ENCODE data around the gene AGPAT1. TPM values are rescaled to one million over a fixed set of nuclear protein-coding genes. Genes with fewer than 3 reads are reported as not detected.

AGPAT1 gene
- total RNA-seq, 1 experiment from 2014 or later = 42.6 TPM

DNA sequence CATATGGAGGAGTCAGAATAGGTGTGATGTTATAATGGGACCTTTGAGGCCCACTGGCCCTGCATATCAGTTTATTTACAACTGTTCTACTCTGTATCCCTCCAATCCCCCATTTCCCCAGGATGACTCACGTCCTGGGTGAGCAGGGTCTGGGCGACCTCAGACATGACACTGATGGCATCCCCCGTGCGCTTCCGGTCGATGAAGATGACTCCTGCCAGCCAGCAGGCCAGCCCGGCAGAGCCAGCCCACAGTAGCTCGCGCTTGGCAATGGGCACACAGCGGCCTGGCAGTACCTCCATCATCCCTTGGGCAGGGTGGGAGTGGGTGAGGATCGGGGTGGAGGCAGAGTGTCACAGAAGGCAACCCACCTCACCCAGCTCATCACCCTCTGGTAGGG lies 5.6 kb downstream of the AGPAT1 start:
- DNase-seq (ENCODE audit: low read depth) = no peak

DNA sequence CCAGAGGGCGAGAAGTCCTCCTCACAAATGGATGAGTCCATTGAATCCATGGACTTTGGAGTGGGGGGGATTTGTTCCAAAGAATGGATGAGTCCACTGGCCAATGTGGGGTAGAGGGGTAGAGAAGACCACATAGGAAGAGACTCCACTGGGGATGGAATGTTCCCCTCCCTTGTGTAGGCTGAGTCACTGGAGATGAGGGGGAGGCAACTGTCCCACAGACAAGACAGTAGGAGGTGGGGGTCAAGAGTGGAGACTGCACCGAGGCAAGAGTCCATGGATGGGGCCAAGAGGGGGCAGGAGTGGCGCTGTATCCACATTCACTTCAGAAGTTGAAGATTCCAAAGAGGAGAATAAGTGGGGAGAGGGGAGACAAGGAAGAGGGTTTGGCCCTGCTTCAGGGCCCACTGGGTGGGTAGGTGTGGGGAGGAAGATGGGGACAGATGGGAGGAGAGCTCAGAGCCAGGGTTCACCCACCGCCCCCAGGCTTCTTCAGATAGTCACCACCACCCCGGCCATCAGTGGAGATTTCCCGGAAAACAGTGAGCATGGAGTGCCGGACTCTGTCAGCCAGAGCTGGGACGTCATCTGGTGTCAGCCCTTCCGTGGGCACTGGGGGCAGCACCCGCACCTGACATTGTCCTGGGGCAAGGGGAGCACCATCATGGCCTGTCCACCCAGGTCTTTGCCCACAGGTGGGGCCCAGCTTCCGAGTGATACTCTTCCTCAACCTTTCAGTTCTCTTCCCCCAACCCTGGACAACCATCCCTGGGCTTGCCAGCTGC lies 6.9 kb downstream of the AGPAT1 start:
- no peak for DNase-seq (ENCODE audit: low read depth)

DNA sequence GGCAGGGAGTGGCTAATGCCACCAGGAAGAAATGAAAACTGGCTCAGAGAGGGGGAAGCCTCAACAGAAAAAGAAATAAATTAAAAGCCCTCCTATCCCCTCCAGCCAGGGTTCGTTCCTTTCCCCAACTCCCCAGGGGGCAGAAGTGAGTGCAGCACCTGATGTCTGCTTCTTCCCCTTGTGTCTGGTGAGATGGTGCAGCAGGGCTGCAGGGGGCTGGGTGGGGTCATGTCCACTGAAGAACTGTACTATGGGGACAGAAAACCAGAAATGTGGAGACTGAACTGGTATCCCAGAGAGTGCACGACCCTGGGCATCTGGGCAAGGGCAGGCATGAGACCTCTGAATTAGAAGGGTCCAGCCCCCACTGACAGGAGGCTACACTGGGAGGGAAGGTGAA lies 7.5 kb downstream of the AGPAT1 start:
- DNase-seq (ENCODE audit: low read depth) = no peak

DNA sequence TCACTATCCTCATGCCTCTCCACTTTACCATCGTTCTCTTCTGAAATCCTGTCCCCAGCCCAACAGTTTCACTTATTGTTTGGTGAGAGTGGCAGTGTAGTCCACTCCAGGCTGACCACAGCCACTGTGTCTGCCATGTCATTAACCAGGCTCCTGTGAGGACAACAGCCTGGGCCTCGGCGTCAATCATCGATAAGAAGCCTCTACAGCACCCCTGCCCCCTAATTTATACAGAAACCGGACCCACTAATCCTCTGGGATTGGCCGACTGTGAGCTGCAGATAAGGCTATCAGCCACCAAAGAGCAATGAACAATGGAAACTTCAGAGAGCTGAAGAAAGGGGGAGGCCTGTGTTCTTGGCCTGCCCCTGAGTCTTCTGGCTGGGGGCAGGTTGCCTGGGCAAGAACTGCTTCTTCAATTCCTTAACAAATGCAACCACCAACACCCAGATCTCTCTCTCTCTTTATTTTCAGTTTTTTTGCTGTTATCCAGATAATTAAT lies 8.1 kb downstream of the AGPAT1 start:
- DNase-seq (ENCODE audit: low read depth) = no peak

DNA sequence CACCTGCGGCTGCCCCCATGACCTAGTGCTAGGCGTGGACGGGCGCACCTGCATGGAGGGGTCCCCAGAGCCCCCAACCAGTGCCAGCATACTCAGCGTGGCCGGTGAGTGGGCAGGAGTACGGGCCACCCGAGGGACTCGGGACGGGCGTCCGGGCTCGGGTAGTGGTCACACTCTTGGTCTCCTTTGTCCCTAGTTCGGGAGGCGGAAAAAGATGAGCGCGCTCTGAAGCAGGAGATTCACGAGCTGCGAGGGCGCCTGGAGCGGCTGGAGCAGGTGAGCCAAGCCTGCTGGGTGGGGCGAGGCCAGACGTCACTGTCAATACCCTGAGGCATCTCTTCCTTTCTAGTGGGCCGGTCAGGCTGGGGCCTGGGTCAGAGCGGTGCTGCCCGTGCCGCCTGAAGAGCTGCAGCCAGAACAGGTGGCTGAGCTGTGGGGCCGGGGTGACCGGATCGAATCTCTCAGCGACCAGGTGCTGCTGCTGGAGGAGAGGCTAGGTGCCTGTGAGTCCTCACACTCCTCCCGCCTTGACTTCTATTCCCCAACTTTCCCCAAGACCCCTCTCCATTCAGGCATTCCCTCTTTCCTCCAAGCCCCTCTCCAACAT lies 8.6 kb downstream of the AGPAT1 start:
- no peak for DNase-seq (ENCODE audit: low read depth)

DNA sequence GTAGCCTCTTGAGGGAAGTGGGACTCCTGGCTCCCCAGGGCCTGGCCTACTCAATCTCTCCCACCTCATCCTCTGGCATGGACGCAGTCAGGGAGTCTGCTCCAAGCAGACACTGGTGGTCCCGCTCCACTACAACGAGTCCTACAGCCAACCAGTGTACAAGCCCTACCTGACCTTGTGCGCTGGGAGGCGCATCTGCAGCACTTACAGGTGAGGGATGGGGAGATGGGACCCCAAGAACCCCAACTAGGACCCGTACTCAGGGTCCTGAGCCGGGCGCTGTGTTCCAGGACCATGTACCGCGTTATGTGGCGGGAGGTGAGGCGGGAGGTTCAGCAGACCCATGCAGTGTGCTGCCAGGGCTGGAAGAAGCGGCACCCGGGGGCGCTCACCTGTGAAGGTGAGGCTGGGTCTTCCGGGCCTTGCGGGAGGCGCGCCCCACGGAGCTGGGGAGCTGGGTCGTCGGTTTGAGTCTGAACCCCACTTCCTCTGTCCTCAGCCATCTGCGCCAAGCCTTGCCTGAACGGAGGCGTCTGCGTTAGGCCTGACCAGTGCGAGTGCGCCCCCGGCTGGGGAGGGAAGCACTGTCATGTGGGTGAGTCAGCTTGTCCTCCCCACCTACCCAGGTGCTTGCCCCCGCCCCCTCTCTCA lies 9.3 kb downstream of the AGPAT1 start:
- no peak for DNase-seq (ENCODE audit: low read depth)

DNA sequence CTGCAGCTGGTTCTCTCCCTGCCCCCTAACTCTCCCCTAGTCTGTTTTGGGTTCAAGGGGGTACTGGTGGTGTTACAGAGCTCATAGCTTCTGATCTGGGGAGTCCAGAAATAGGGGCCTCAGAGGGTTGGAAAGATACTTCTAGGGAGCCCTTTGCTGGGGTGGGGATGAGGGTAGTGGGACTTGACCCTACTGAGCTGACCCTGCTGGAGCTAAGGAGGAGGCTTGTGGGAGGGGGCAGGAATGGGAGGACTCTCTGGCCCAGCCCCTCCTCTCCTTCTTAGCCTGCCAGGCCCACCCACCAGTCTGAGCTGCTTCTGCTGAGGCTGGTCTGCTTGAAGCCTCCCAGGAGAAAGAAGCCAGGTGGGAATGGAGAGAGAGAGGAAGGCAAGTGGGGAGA lies 11.6 kb downstream of the AGPAT1 start, which contains the start of gene EGFL8:
Gene EGFL8 (plus strand): TSS at position 301 of the 400 bp plus-strand sequence. CDS start 1,571 bp downstream, outside the sequence.
- DNase-seq (ENCODE audit: low read depth) = no peak

DNA sequence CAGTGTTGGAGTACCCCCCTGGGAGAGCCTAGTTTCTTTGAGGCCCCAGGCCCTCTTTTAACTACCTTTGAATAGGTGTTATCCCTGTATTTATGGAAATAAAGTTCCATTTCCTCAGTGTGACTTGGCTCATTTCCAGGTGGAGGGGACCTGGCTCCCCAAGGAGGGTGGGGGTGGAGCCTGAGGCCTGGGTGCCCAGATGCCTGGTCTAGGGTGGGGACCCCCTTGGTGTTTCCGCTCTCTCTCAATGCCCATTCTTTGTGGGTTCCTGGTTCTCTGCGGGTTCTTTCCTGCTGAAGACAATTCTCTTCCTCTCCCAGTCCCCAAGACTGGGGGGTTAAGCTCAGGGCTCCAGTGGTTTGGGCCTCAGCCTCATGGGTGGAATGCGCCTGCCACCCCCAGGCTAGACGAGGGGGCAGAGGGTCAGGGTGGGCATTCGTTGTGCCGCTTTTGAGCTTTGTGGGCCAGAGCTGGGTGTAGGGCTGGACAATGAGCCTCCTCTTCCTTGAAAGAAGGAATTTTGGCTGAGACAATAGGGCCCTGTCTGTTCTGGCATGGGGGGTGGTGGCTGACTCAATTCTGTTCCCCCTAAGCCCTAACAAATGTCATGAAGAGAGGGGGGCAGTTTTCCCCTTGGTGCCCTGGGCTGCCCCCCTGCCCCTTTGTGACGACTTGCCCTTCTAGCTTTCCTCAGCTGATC lies 12.2 kb downstream of the AGPAT1 start:
- DNase-seq (ENCODE audit: low read depth) = no peak

DNA sequence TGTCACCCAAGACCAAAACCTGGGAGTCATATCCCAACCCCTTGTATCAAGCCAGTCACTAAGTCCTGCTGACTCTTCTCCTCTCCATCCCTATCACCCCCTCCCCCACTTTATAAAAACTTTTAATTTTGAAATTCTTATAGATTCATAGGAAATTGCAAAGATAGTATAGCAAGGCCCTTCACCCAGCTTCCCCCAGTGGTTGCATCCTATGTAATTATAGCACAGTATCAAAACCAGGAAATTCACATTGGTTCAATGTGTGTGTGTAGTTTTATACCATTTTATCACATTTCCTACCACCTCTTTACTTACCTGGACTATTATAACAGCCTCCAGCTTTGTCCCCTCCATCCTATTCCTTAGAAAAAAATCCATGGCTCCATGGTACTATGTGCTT lies 17.8 kb downstream of the AGPAT1 start:
- no peak for DNase-seq (ENCODE audit: low read depth)

DNA sequence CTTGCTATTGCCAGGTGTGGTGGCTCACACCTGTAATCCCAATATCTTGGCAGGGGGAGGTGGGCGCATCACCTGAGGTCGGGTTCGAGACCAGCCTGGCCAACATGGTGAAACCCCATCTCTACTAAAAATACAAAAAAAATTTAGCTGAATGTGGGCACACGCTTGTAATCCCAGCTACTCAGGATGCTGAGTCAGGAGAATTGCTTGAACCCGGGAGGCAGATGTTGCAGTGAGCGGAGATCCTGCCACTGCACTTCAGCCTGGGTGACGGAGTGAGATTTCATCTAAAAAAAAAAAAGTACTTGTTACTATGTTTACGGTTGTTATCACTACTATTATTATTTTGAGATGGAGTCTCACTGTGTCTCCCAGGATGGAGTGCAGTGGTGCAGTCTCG lies 19.0 kb downstream of the AGPAT1 start:
- no peak for DNase-seq (ENCODE audit: low read depth)

DNA sequence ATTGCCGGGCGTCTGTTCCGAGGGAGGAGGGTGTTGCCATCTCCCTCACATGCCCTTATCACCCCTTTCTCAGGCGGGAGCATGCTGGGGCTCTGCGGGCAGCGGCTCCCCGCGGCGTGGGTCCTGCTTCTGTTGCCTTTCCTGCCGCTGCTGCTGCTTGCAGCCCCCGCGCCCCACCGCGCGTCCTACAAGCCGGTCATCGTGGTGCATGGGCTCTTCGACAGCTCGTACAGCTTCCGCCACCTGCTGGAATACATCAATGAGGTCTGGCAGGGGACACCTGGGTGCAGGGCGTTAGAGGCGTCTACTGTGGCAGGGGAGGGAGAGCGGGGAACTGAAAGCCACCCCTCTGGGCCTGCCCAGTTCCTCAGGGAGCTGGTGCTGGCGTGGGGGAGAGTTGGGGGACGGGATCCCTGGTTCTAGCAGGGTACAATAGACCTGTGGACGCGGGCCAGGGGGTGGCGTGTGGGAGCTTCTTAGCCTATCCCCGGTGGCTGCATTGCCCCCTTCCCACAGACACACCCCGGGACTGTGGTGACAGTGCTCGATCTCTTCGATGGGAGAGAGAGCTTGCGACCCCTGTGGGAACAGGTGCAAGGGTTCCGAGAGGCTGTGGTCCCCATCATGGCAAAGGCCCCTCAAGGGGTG lies 21.2 kb downstream of the AGPAT1 start:
- peak; percentile 75 for DNase-seq (ENCODE audit: low read depth)

DNA sequence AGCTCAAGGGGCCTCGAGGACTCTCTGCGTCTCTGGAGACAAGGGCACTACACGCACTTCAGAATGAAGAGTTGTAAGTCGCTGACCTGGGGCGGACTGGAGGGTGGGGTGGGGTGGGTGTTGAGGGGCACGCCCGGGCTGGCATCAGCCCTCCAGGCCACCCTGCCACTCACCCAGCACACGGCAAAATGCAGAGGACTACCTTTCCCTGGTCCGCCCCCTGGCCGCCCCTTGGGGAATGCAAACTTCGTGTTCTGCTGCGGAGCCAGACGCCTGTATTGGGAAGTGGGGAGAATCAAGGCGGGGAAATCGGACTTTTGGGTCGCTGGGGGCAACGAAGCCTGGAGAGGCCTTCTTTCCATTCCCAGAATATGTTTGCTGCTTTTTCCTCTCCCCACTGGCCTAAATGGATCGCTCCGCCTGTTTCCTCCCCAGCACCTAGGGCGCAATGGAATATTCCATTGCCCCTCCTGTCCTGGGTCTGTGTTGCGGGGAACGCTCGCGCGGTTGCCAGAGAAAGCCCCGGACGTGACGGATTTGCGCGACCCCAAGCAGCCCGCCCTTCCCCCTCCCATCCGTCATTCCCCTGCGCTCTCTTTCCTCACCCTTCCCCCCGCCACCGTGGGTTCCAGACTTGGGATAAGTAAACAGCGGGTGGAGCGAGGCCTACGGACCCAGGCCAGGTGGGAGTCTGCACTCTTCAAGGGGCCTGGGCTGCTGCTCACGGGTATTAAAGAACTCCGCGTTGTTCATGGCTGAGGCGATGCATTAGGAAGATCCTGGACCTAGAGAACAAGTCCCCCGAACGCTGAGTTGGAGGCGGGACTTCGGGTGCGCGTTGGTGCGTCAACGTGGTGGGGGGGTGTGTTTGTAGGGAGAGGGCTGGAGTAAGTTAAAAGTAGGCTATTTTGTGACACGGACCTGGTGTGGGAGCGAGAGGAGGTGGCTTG lies 22.0 kb downstream of the AGPAT1 start, which contains the start of gene PPT2:
Gene PPT2 (plus strand): TSS at position 578 of the 950 bp plus-strand sequence. CDS start 454 bp downstream, outside the sequence.
- DNase-seq (ENCODE audit: low read depth) = peak; percentile 93

DNA sequence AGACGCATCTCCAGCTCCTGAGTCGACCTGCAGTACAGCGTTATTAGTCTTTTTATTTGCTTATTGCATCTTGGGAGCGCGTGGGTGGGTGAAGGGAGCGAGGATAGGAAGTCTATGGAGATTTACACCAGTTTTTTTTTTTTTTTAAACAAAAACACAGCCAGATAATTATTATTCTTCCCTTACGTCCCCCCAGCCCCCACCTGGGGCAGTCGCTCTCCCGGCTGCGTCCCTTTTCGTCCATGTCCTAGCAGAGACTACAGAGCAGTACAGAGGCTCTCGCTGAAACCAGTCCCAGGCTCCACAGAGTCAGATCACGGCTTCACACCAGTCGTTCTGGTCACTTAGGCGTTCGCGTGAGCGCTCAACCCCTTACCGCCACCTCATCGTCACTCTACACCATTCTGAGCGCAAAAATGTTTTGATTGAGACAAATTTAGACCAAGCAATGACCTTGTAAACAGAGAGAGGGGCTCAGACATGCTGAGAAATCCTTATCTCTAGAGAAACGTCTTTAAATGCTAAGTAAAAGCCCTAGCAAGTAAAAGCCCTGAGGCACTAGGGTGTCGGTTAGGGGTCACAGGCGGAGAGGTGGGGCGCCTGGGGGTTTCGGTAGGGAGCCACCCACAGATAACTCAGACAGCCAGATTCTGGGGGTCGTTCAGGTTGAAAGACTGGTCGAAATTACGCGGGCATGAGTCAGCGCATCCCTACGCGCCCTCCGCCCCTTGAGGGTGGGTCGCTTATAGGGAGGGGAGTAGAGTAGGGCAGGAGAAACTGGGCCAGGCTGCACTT lies 22.9 kb downstream of the AGPAT1 start:
- DNase-seq (ENCODE audit: low read depth) = peak; percentile 76

DNA sequence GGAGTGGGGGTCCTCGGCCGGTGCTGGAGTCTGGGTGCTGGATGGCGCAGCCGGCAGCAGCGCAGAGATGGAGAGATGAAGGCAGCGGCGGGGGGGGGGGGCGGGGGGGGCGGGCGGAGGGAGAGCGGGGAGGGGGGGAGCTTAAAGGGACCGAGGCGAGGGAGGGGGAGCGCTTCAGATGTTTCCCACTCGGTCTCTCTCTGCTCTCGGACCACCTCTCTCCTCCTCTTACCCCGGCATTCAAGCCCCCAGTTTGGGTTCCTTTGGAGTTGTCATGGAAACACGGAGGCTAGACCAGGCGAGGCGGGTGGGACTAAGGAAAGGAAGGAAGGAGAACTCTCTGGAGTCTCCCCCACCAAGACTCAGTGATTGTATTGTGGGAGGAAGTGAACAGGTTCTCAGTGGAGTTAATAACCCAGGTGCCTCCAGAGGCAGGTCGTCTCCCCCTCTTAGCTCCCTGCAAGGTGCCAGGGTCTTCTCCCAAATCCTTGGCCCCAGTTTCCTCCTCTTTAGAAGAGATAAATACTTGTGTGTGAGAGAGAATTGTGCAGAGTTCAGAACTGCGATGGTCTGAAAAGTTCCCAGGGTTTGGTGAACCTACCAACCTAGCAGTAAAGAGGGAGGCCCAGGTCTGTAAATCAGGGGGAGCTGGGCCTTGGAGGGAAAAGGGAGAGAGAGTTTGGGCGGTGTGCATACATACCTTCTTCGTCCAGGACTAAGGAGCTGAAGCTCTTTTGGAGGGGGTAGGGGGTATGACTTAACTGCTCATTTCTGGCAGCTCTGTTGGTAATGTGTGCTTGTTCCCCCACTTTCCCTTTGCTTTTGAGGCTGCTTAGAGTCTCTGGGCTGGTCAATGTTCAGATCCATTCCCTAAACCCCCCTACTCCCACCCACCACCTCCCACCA lies 23.8 kb downstream of the AGPAT1 start, which contains the start of gene PRRT1:
Gene PRRT1 (minus strand): TSS at position 77 of the 906 bp plus-strand sequence. CDS start 112 bp downstream, outside the sequence.
- DNase-seq (ENCODE audit: low read depth) = no peak

DNA sequence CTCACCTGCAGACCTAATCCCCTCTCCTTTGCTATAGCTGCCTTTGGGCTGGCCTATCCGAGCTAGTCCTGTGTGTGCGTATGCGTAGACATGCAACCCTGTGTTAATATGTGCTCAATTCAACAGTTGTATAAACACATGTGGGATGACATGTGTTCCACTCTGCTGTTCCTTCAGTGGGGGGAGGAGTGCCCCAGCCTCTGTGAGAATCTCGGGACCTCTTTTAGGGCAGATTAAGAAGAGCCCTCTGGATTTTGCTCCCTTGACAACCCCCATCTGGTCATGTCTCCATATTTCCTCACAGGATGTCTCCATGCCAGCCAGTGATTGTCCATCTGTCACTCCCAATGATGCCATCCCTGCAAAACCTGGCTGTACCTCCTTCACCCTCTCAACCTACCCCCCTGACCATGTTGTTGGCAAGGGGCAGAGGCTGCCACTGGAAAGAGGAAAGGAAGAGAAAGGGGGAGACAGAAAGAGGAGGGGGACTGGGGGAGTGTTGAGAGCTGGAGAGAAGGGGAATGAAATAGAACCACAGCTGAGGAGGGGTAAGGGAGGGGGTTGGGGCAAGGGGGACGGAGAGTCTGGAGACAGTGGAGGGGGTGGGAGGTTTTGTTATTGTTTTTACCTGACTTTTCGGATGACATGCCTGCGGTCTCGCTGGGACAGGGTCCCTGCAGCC lies 24.6 kb downstream of the AGPAT1 start:
- no peak for DNase-seq (ENCODE audit: low read depth)

DNA sequence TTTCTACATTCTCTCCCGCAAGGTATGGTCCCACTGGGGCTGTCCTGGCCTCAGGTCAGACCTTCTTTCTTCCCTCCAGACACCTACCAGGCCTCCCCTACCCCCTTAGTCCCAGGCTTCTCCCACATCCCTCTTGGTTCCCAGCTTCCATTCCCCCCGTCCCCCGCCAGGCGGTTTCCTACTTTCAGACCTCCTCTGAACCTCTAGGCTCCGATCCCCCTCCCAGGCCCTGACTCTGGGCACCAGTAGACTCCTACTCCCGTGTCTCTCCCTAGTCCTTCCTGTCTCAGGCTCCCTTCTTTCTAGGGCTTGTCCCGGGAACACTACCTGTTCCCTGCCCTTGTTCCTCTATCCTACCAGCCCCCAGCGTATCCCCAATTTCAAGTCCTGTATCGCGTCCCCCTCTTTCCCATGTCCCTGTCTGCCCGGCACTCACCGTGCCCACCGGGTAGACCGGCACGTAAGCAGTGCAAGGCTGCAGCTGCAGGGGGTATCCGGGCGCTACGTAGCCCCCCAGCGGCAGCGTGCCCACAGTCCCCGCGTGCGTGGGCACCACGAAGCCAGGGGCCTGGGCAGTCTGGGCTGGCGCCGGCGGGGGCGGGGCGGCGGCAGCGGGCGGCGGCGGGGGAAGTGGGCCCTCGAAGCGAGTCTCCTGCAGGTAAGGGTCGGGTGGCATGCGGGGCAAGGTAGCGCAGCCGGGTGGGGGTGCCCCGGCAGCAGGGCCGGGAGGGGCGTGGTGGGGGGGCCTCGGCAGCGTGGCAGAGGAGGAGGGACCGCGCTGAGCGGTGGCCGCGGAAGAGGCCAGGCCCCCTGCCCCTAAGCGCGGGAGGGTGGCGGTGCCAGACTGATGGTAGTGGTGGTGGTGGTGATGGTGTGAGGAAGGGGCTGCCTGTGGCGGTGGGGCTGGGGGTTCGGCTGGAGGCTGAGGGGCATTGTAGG lies 25.7 kb downstream of the AGPAT1 start:
- no peak for DNase-seq (ENCODE audit: low read depth)
